HUES64 (cell line): ENCODE data around the gene RBMS2.
"Not testable (repeated sequence)": the region's sequence is repeated elsewhere in the genome, so short reads cannot be mapped to it uniquely, and the experiment has no call there.

ENCODE experiments used
- H3K27ac ChIP-seq: 2 replicates; pipeline ENCODE4 v1.7.0; 2013; ENCODE audit warnings: low read depth, low read length, inconsistent platforms
- H3K27me3 ChIP-seq: 2 replicates; pipeline ENCODE4 v1.6.1; 2013; ENCODE audit warnings: mild to moderate bottlenecking, low read length; ENCODE audit not compliant: insufficient read depth
- H3K36me3 ChIP-seq: 2 replicates; pipeline ENCODE4 v1.6.1; 2013; ENCODE audit warnings: mild to moderate bottlenecking, low read length; ENCODE audit not compliant: insufficient read depth
- H3K4me1 ChIP-seq: 2 replicates; pipeline ENCODE4 v1.6.1; 2013; ENCODE audit warnings: mild to moderate bottlenecking, low read length, moderate library complexity; ENCODE audit not compliant: insufficient read depth
- H3K4me3 ChIP-seq: 2 replicates; pipeline ENCODE4 v1.5.1; 2013; ENCODE audit warnings: mild to moderate bottlenecking, low read length, moderate library complexity
- H3K9ac ChIP-seq: 2 replicates; pipeline ENCODE4 v1.6.1; 2013; ENCODE audit warnings: mild to moderate bottlenecking, low read depth, low read length
- H3K9me3 ChIP-seq: 2 replicates; pipeline ENCODE4 v1.6.1; 2013; ENCODE audit warnings: low read depth, low read length; ENCODE audit not compliant: insufficient read depth
- WGBS: fragments of 150-250, 120-280 bp; methylation state at CpG from one replicate; pipeline ENCODE4 v1.1.7; 2013; ENCODE audit warnings: missing lambda C conversion rate; 5-methylcytosine and 5-hydroxymethylcytosine counted together

The RBMS2 gene

GRCh38 chr12:56488041-56488955 is 33.3 kb upstream of the RBMS2 start, which contains the start of gene GLS2:
Gene GLS2 (minus strand): TSS chr12:56488161. CDS start chr12:56488118, 43 bp downstream.
- H3K27me3 ChIP-seq = peaks cover 59% of the 10 kb centered on the region
- H3K9me3 ChIP-seq = peaks cover 6% of the 10 kb centered on the region; the same call in 1 of the 2 replicates
- H3K9ac ChIP-seq = peak within 1 kb of the TSS; percentile 16
- no peaks in the 10 kb centered on the region for H3K36me3 ChIP-seq
- no peak within 1 kb of the TSS for H3K27ac ChIP-seq
- peak within 1 kb of the TSS; percentile 72 for H3K4me3 ChIP-seq
- 25% methylated on average over 59 of the region's 59 CpGs for WGBS
- no peaks in the 10 kb centered on the region for H3K4me1 ChIP-seq

- Histone ChIP-seq H3K9ac (no peak overlapping the region), H3K27me3 (peaks cover 59% of the 10 kb centered on the region), H3K36me3 (no peaks in the 10 kb centered on the region), H3K9me3 (peaks cover 12% of the 10 kb centered on the region; the same call in 1 of the 2 replicates), H3K4me3 (no peak overlapping the region), H3K4me1 (no peaks in the 10 kb centered on the region), H3K27ac (no peak overlapping the region)
Measured at GRCh38 chr12:56490360-56490759, 31.3 kb upstream of the RBMS2 start.

- H3K9me3 ChIP-seq = peaks cover 17% of the 10 kb centered on the region; the same call in 1 of the 2 replicates
- H3K27ac ChIP-seq, H3K36me3 ChIP-seq, H3K4me3 ChIP-seq, H3K9ac ChIP-seq, H3K4me1 ChIP-seq: not testable (repeated sequence)
- 86% methylated on average over 31 of the region's 31 CpGs for WGBS
- peaks cover 36% of the 10 kb centered on the region for H3K27me3 ChIP-seq
Measured at GRCh38 chr12:56493409-56494105, 28.1 kb upstream of the RBMS2 start.

GRCh38 chr12:56494106-56494415 is 27.6 kb upstream of the RBMS2 start:
- Histone ChIP-seq H3K9me3 (peaks cover 12% of the 10 kb centered on the region; the same call in 1 of the 2 replicates), H3K27me3 (peaks cover 31% of the 10 kb centered on the region)
- H3K4me3 ChIP-seq, H3K9ac ChIP-seq, H3K36me3 ChIP-seq, H3K4me1 ChIP-seq, H3K27ac ChIP-seq: not testable (repeated sequence)
- 93% methylated on average over 15 of the region's 15 CpGs for WGBS

- not testable (repeated sequence) for H3K9ac ChIP-seq, H3K27ac ChIP-seq, H3K4me1 ChIP-seq, H3K4me3 ChIP-seq, H3K36me3 ChIP-seq
- WGBS = 94% methylated on average over 27 of the region's 27 CpGs
- H3K9me3 ChIP-seq = peaks cover 11% of the 10 kb centered on the region; the same call in 1 of the 2 replicates
- peaks cover 29% of the 10 kb centered on the region for H3K27me3 ChIP-seq
Measured at GRCh38 chr12:56494481-56494880, 27.1 kb upstream of the RBMS2 start.

- not testable (repeated sequence) for H3K9ac ChIP-seq, H3K36me3 ChIP-seq, H3K4me1 ChIP-seq, H3K27ac ChIP-seq, H3K4me3 ChIP-seq
- peaks cover 11% of the 10 kb centered on the region for H3K27me3 ChIP-seq
- H3K9me3 ChIP-seq = peaks cover 11% of the 10 kb centered on the region; the same call in 1 of the 2 replicates
- WGBS = 18% methylated on average over 12 of the region's 17 CpGs
Measured at GRCh38 chr12:56496704-56497103, 24.9 kb upstream of the RBMS2 start.

GRCh38 chr12:56498126-56498902 is 23.3 kb upstream of the RBMS2 start:
- H3K9me3 ChIP-seq = peaks cover 11% of the 10 kb centered on the region; the same call in 1 of the 2 replicates
- H3K27me3 ChIP-seq, H3K27ac ChIP-seq, H3K36me3 ChIP-seq, H3K4me3 ChIP-seq, H3K4me1 ChIP-seq, H3K9ac ChIP-seq: not testable (repeated sequence)
- 65% methylated on average over 10 of the region's 14 CpGs for WGBS

- H3K4me3 ChIP-seq, H3K4me1 ChIP-seq, H3K27ac ChIP-seq, H3K36me3 ChIP-seq, H3K27me3 ChIP-seq, H3K9ac ChIP-seq: not testable (repeated sequence)
- 88% methylated on average over 9 of the region's 9 CpGs for WGBS
- peaks cover 11% of the 10 kb centered on the region; the same call in 1 of the 2 replicates for H3K9me3 ChIP-seq
Measured at GRCh38 chr12:56499452-56499851, 22.2 kb upstream of the RBMS2 start.

GRCh38 chr12:56499879-56500278 is 21.7 kb upstream of the RBMS2 start:
- H3K36me3 ChIP-seq, H3K4me3 ChIP-seq, H3K4me1 ChIP-seq, H3K9me3 ChIP-seq, H3K27ac ChIP-seq, H3K9ac ChIP-seq, H3K27me3 ChIP-seq: not testable (repeated sequence)
- WGBS = 93% methylated on average over 13 of the region's 13 CpGs

GRCh38 chr12:56510786-56511185 is 10.8 kb upstream of the RBMS2 start:
- WGBS = 93% methylated on average over 16 of the region's 16 CpGs
- H3K4me1 ChIP-seq = no peaks in the 10 kb centered on the region

GRCh38 chr12:56514014-56514318 is 7.7 kb upstream of the RBMS2 start:
- WGBS = 68% methylated on average over 4 of the region's 4 CpGs
- not testable (repeated sequence) for H3K4me1 ChIP-seq, H3K27ac ChIP-seq, H3K36me3 ChIP-seq, H3K27me3 ChIP-seq, H3K9ac ChIP-seq, H3K9me3 ChIP-seq, H3K4me3 ChIP-seq

More at GRCh38 chr12:56510786-56511185, 10.8 kb upstream of the RBMS2 start:
- H3K4me3 ChIP-seq = no peak overlapping the region
- H3K27me3 ChIP-seq = no peaks in the 10 kb centered on the region
- no peaks in the 10 kb centered on the region for H3K9me3 ChIP-seq
- no peaks in the 10 kb centered on the region for H3K36me3 ChIP-seq
- no peak overlapping the region for H3K27ac ChIP-seq
- no peak overlapping the region for H3K9ac ChIP-seq
